HG03135 (cell line): ENCODE measurements around the gene CFAP206.

Experiments
- ATAC-seq: cut with Tn5 transposase; IDR thresholded peaks from one replicate; pipeline ENCODE4 v1.9.1; 2021; ENCODE audit warnings: mild to moderate bottlenecking, moderate library complexity; ENCODE audit not compliant: unreplicated experiment

The CFAP206 gene

GRCh38 chr6:87407901-87408720 is at the start of gene CFAP206:
Gene CFAP206 (plus strand): TSS chr6:87407972. CDS start chr6:87409840, 1,868 bp downstream.
- ATAC-seq, result peak; percentile 83

GRCh38 chr6:87364602-87365252 is 43.0 kb upstream of the CFAP206 start:
- ATAC-seq, result no peak

GRCh38 chr6:87366072-87366827 is 41.5 kb upstream of the CFAP206 start:
- no peak for ATAC-seq

GRCh38 chr6:87366899-87367298 is 40.9 kb upstream of the CFAP206 start:
- no peak for ATAC-seq

- ATAC-seq, result no peak
These were observed 34.4 kb upstream of the CFAP206 start for GRCh38 chr6:87373377-87373776.

- ATAC-seq, result no peak
These were observed 32.5 kb upstream of the CFAP206 start for GRCh38 chr6:87375315-87375714.

GRCh38 chr6:87376643-87377042 is 31.1 kb upstream of the CFAP206 start:
- no peak for ATAC-seq

- ATAC-seq, result peak; percentile 53
These were observed 28.8 kb upstream of the CFAP206 start for GRCh38 chr6:87378947-87379346.

GRCh38 chr6:87382861-87383260 is 24.9 kb upstream of the CFAP206 start:
- no peak for ATAC-seq

GRCh38 chr6:87384038-87384437 is 23.7 kb upstream of the CFAP206 start:
- ATAC-seq, result no peak

- ATAC-seq, result no peak
These were observed 23.3 kb upstream of the CFAP206 start for GRCh38 chr6:87384449-87384848.

GRCh38 chr6:87391334-87391733 is 16.4 kb upstream of the CFAP206 start:
- no peak for ATAC-seq

GRCh38 chr6:87393026-87393622 is 14.6 kb upstream of the CFAP206 start:
- peak; percentile 92 for ATAC-seq

GRCh38 chr6:87395431-87395830 is 12.3 kb upstream of the CFAP206 start:
- ATAC-seq, result no peak

- ATAC-seq, result no peak
These were observed 11.0 kb upstream of the CFAP206 start for GRCh38 chr6:87396595-87397392.

- ATAC-seq, result no peak
These were observed 10.1 kb upstream of the CFAP206 start for GRCh38 chr6:87397656-87398055.

GRCh38 chr6:87401832-87402231 is 5.9 kb upstream of the CFAP206 start:
- no peak for ATAC-seq

- peak; percentile 5 for ATAC-seq
These were observed 241 bp upstream of the CFAP206 start for GRCh38 chr6:87407561-87407900.

- no peak for ATAC-seq
These were observed 966 bp downstream of the CFAP206 start for GRCh38 chr6:87408721-87409155.

- no peak for ATAC-seq
These were observed 11.5 kb downstream of the CFAP206 start for GRCh38 chr6:87419266-87419665.
